Skin of body (tissue), 2 donors: Measurements from ENCODE around the gene PPP1R7. TPM values are rescaled to one million over a fixed set of nuclear protein-coding genes. Genes with fewer than 3 reads are reported as not detected.

ENCODE experiments used
- DNase-seq: peaks from one replicate; lab custom pipeline; 2025; lab: John Stamatoyannopoulos, UW
- total RNA-seq: library from RNA; depleted of rRNA; stranded (reverse); fragments of >200 nt; gene quantifications from one replicate; pipeline ENCODE4 v1.2.3, GENCODE V29; 2014

The PPP1R7 gene
- total RNA-seq, 1 donor from 2014 or later = 31.3 TPM

- no peak for DNase-seq
Measured at GRCh38 chr2:241209271-241209670, 59.0 kb downstream of the PPP1R7 start.

GRCh38 chr2:241211276-241211675 is 61.0 kb downstream of the PPP1R7 start:
- DNase-seq = no peak

- DNase-seq = no peak
Measured at GRCh38 chr2:241213041-241213440, 62.8 kb downstream of the PPP1R7 start.

GRCh38 chr2:241213567-241213966 is 63.3 kb downstream of the PPP1R7 start:
- DNase-seq = no peak

GRCh38 chr2:241214209-241214608 is 63.9 kb downstream of the PPP1R7 start:
- DNase-seq = no peak

GRCh38 chr2:241214766-241215165 is 64.5 kb downstream of the PPP1R7 start:
- no peak for DNase-seq

DNA sequence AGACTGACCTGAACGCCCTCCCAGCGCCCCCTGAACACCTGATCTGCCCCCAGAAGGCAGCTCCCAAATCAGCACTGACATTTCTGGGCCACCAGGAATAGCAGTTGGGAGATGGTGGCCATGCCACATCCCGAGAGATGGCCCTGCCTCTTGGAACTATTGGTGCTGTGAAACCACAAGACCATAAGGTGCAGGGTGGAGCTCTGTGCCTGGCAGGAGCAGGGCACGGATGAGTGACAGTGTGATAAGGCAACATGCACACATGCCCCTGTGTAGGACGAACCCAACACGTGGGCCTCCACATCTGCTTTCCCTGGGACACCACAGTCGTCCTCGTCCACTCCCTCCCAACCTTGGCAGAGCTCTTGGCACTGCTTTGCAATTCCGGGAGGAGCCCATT is 65.2 kb downstream of the PPP1R7 start:
- DNase-seq = no peak

GRCh38 chr2:241216211-241216761 is 66.0 kb downstream of the PPP1R7 start:
- DNase-seq = no peak

DNA sequence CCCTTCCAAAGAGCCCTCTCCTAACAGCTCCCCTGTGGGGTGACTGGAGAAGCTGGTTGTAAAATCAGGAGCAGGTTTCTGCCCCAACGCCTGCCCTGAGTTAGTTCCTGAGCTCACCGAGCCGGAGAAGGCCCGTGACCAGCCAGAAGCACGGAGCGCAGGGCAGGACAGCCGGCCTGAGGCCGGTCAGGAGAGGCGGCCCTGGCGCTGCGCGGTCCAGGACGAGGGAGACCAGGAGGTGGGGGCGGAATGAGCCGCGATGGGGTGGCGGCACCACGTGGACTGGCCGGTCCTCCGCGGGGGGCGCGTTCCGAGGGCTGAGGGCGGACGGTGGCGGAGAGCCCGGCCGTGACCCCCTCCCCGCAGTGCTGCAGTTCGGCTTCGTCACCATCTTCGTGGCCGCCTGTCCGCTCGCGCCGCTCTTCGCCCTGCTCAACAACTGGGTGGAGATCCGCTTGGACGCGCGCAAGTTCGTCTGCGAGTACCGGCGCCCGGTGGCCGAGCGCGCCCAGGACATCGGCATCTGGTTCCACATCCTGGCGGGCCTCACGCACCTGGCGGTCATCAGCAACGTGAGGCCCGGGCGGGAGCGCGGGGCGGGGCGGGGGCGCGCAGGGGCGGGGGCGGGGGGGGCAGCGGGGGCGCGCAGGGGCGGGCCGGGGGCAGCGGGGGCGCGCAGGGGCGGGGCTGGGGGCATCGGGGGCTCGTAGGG is 67.2 kb downstream of the PPP1R7 start:
- peak; percentile 46 for DNase-seq

DNA sequence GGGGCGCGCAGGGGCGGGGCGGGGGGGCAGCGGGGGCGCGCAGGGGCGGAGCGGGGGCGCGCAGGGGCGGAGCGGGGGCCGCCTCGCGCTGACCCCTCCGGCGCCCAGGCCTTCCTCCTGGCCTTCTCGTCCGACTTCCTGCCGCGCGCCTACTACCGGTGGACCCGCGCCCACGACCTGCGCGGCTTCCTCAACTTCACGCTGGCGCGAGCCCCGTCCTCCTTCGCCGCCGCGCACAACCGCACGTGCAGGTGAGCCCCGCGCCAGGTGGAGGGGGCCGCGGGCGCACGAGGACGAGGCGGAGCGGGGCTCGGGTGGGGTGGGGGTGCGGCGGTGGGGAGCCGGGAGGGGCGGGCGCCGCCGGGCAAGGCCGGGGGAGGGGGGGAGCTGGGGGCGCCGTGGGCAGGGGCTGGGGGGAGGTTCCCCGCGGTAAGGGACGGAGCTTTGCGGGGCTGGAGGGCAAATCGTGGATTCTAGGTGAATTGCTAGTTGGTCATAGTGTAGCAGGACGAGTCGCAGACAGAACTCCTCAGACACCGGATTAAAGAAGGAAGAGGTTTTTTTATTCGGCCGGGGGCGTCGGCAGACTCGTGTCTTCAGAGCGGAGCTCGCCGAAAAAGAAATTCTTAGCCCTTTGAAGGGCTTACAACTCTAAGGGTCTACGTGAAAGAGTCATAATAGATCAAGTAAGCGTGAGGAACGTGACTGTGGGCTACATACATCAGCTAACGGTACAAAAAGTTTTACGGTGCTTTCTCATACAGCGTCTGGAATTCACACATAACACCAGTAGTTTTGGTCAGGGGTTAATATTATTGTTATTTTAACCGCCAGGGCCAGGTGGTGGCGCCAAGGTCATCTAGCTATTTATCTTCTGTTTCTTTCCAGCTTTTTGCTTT is 68.1 kb downstream of the PPP1R7 start:
- DNase-seq = no peak

DNA sequence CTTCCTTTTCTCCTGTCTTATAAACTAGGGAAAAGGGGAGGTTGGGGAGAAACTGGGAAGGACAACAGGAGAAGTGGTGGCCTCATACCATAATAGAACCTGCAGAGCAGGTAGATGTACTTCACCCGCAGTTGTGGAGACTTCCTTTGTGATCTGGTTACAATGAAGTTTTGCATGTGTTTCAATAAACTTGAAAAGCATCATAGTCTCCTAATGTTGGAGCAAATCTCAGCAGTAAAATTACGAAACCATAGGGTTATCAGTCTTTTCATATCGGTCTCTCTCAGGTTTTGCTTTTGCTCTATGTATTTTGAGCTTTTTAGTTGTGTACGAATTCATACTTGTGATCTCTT is 68.7 kb downstream of the PPP1R7 start:
- DNase-seq = no peak

DNA sequence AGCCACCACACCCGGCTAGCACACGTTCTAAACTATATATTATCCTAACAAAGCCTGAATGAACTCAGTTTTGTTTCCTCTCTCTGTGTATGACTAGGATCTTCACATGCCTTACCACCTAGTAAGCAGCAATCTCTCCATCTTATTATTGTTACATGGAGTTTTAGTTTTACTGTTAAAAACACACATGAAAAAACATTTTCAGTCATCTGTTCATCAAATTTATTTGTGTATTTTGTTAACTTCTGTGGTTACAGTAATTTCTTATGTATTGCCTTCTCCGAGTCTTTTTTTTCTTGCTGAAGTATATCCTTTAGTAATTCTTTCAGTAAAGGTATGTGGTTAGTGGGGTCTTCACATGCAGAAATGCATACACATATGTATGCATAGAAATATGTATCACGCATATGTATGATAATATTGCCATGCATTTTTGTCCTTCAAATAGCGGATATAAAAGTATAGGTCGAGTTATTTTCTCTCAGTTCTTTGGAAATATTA is 69.6 kb downstream of the PPP1R7 start:
- no peak for DNase-seq

DNA sequence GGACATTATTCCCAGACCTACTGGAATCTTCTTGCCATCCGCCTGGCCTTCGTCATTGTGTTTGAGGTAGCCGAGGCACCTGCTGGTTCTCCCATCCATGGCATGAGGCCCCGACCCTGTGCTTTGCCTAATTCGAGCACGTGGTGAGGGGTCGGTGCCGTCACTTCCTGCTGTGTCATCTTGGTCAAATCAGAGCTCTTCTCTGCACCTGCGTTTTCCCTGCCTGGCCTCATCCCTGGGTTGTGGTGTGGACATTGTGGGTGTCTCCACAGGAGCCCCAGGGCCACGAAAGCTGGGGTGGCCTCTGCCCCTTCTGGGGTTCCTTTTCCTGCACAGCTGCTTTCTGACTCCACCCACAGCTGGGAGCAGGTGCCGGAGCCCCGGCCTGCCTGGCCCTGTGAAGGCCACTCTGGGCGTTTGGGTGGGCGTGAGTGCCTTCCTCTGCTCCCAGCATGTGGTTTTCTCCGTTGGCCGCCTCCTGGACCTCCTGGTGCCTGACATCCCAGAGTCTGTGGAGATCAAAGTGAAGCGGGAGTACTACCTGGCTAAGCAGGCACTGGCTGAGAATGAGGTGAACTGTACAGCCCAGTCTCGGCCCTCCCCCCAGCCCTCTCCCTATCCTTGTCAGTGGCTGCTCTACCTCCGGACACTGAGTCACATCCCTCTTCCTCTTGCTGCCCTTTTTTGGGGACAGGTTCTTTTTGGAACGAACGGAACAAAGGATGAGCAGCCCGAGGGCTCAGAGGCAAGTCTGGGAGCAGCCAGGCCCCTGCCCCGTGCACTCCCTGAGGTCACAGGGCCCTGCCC is 73.1 kb downstream of the PPP1R7 start:
- no peak for DNase-seq

DNA sequence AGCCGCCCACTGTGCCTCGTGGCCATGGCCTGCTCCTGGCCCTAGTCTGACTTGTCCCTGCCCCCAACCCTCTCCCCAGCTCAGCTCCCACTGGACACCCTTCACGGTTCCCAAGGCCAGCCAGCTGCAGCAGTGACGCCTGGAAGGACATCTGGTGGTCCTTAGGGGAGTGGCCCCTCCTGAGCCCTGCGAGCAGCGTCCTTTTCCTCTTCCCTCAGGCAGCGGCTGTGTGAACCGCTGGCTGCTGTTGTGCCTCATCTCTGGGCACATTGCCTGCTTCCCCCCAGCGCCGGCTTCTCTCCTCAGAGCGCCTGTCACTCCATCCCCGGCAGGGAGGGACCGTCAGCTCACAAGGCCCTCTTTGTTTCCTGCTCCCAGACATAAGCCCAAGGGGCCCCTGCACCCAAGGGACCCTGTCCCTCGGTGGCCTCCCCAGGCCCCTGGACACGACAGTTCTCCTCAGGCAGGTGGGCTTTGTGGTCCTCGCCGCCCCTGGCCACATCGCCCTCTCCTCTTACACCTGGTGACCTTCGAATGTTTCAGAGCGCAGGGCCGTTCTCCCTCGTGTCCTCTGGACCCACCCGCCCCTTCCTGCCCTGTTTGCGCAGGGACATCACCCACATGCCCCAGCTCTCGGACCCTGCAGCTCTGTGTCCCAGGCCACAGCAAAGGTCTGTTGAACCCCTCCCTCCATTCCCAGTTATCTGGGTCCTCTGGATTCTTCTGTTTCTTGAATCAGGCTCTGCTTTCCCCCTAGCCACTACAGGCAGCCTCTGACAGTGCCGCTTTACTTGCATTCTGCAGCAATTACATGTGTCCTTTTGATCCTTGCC is 74.0 kb downstream of the PPP1R7 start:
- DNase-seq = peak; percentile 14

DNA sequence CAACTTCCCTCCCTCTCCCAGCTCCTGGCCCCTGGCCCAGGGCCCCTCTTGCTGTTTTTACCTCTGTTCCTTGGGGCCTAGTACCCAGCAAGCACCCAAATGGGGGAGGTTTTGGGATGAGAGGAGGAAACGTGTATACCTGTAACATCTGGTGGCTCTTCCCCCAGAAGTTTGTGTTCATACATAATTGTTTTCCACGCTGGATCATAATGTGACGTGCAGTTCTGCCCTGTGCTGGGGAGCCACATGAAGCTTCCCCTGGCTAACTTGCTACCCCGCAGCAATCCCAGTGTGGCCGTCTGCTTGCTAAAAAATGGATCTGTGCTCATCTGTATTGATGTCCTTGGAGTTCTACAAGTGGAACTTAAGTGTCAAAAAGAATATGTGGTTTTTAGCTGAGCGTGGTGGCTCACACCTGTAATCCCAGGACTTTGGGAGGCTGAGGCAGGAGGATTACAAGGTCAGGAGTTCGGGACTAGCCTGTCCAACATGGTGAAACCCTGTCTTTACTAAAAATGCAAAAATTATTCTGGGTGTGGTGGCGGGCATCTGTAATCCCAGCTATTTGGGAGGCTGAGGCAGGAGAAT is 74.7 kb downstream of the PPP1R7 start:
- no peak for DNase-seq

DNA sequence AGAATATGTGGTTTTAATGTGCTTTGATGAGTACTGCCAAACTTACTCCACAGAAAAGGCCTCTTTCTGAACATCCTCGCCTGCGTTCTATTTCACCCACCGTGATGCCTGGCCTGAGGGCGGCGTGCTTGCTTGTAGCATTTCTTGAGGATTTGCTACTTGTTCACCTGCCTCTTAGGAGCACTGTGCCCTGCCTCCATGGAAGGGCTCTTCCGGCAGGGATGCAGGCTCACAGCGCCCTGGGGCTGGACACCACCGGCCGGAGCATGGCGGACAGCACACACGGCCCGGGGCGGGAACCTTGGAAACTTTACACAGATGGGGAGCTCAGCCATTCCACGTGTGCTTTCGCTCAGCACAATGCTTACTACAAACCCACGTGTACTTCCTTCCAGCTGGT is 75.3 kb downstream of the PPP1R7 start:
- DNase-seq = no peak

- DNase-seq = no peak
Measured at GRCh38 chr2:241225983-241226382, 75.7 kb downstream of the PPP1R7 start.

DNA sequence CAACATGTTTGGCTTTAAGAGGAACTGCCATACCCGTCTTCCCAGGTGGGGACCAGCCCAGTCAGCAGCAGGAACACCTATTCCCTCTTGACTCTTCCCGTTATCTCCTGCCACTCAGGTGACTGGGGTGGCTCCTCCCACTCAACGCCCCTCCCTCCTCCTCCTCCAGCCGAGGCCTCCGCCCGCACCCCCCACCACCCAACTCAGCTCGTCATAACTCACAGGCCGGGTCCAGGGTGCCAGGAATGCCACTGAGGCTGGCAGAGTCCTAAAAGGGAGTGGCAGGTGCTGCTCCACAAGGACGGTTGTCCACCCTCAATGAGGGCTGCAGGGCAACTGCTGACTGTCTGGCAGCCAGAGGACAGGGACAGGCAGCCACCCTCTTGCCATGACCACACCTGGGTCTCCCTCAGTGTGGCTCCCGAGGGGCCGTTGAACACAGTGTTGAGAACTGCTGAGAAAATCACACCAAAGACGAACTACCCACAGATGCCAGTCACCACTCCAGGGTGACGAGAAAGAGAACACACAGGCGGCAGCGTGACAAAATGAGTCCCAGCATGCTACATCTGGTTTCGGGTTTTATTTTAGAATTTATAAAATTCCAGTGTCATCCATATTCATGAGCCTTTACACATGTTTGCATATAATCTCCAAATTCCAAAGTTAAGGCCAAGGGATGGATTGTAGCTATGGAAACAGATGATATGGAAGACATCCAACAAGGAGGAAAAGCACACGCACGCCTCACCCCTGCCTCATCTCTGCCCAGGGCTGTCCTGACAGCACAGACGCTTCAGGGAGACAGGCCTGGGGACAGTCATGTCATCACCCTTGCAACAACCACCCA is 76.7 kb downstream of the PPP1R7 start:
- peak; percentile 72 for DNase-seq

- DNase-seq = no peak
Measured at GRCh38 chr2:241227594-241227993, 77.3 kb downstream of the PPP1R7 start.
